SK-N-SH treated with all-trans-retinoic acid at 6 μM for 48 hours (cell line): ENCODE measurements around the gene ID3.
A peak's percentile ranks its signal among the peaks of the same experiment; 100 is the strongest.
"Not testable (repeated sequence)": the region's sequence is repeated elsewhere in the genome, so short reads cannot be mapped to it uniquely, and the experiment has no call there.

ENCODE experiments used
- ATAC-seq: fragments of 200-7000 bp; cut with Tn5 transposase; 3 replicates; pipeline ENCODE4 v1.9.1; 2020; ENCODE audit warnings: mild to moderate bottlenecking, moderate library complexity
- ARNTL ChIP-seq: fragments of 450-650 bp; formaldehyde crosslinking; IDR thresholded peaks from 2 replicates; pipeline ENCODE4 v1.5.0; 2020; ENCODE audit warnings: low read depth, mild to moderate bottlenecking, moderate library complexity, borderline replicate concordance
- BACH2 ChIP-seq: fragments of 250-450 bp; sonication (Bioruptor Pico); IDR thresholded peaks from 2 replicates; pipeline ENCODE4 v1.9.0; 2021; ENCODE audit warnings: mild to moderate bottlenecking, borderline replicate concordance
- CSDC2 ChIP-seq: fragments of 250-450 bp; sonication (Bioruptor Pico); IDR thresholded peaks from 2 replicates; pipeline ENCODE4 v1.5.0; 2020; ENCODE audit warnings: mild to moderate bottlenecking, moderate library complexity
- ESRRG ChIP-seq: fragments of 250-450 bp; sonication (Bioruptor Pico); IDR thresholded peaks from 2 replicates; pipeline ENCODE4 v1.6.1; 2021; ENCODE audit warnings: mild to moderate bottlenecking
- GLIS3 ChIP-seq: fragments of 250-450 bp; sonication (Bioruptor Pico); IDR thresholded peaks from 2 replicates; pipeline ENCODE4 v1.5.0; 2020; ENCODE audit warnings: mild to moderate bottlenecking, moderate library complexity
- ISL1 ChIP-seq: fragments of 250-450 bp; sonication (Bioruptor Pico); IDR thresholded peaks from 2 replicates; pipeline ENCODE4 v2.1.2; 2022; ENCODE audit warnings: mild to moderate bottlenecking, moderate library complexity
- OSR1 ChIP-seq: fragments of 250-450 bp; sonication (Bioruptor Pico); IDR thresholded peaks from 2 replicates; pipeline ENCODE4 v1.8.0; 2022; ENCODE audit warnings: moderate library complexity, mild to moderate bottlenecking, inconsistent platforms
- PATZ1 ChIP-seq: fragments of 250-450 bp; sonication (Bioruptor Pico); IDR thresholded peaks from 2 replicates; pipeline ENCODE4 v1.8.0; 2020; ENCODE audit warnings: mild to moderate bottlenecking, moderate library complexity, borderline replicate concordance
- PPARA ChIP-seq: fragments of 250-450 bp; sonication (Bioruptor Pico); IDR thresholded peaks from 2 replicates; pipeline ENCODE4 v1.5.0; 2020; ENCODE audit warnings: mild to moderate bottlenecking, borderline replicate concordance
- RARB ChIP-seq: fragments of 250-450 bp; sonication (Bioruptor Pico); IDR thresholded peaks from 2 replicates; pipeline ENCODE4 v1.8.0; 2021; ENCODE audit warnings: mild to moderate bottlenecking, moderate library complexity
- SNAI2 ChIP-seq: fragments of 250-450 bp; sonication (Bioruptor Pico); IDR thresholded peaks from 2 replicates; pipeline ENCODE4 v1.5.0; 2020; ENCODE audit warnings: mild to moderate bottlenecking, moderate library complexity
- TCF4 ChIP-seq: fragments of 250-450 bp; sonication (Bioruptor Pico); IDR thresholded peaks from 2 replicates; pipeline ENCODE4 v1.8.0; 2021; ENCODE audit warnings: mild to moderate bottlenecking, moderate library complexity, borderline replicate concordance
- TOX ChIP-seq: fragments of 250-450 bp; sonication (Bioruptor Pico); IDR thresholded peaks from 2 replicates; pipeline ENCODE4 v1.8.0; 2021; ENCODE audit warnings: mild to moderate bottlenecking, moderate library complexity, borderline replicate concordance
- ZC3H10 ChIP-seq: fragments of 250-450 bp; sonication (Bioruptor Pico); IDR thresholded peaks from 2 replicates; pipeline ENCODE4 v1.5.1; 2021; ENCODE audit warnings: mild to moderate bottlenecking, moderate library complexity
- ZFP3 ChIP-seq: fragments of 250-450 bp; sonication (Bioruptor Pico); IDR thresholded peaks from 2 replicates; pipeline ENCODE4 v1.5.0; 2020; ENCODE audit warnings: mild to moderate bottlenecking, moderate library complexity
- ZFP30 ChIP-seq: fragments of 450-650 bp; formaldehyde crosslinking; IDR thresholded peaks from 2 replicates; pipeline ENCODE4 v1.5.0; 2022; ENCODE audit warnings: mild to moderate bottlenecking, moderate library complexity
- ZNF565 ChIP-seq: fragments of 450-650 bp; formaldehyde crosslinking; conservative IDR thresholded peaks from 2 replicates; pipeline ENCODE4 v1.5.0; 2020; ENCODE audit warnings: low read depth, mild to moderate bottlenecking, moderate library complexity
- ZNF8 ChIP-seq: fragments of 450-650 bp; formaldehyde crosslinking; IDR thresholded peaks from 2 replicates; pipeline ENCODE4 v1.5.0; 2020; ENCODE audit warnings: mild to moderate bottlenecking, moderate library complexity
- TF ChIP-seq, protein P1 (sequence below): fragments of 250-450 bp; sonication (Bioruptor Pico); IDR thresholded peaks from 2 replicates; pipeline ENCODE4 v1.5.0; 2020; ENCODE audit warnings: mild to moderate bottlenecking, moderate library complexity
- TF ChIP-seq, protein P2 (sequence below): fragments of 250-450 bp; sonication (Bioruptor Pico); IDR thresholded peaks from 2 replicates; pipeline ENCODE4 v1.8.0; 2021; ENCODE audit warnings: low read depth, mild to moderate bottlenecking, moderate library complexity, borderline replicate concordance
- TF ChIP-seq, protein P3 (sequence below): fragments of 250-450 bp; sonication (Bioruptor Pico); IDR thresholded peaks from 2 replicates; pipeline ENCODE4 v1.5.1; 2020; ENCODE audit warnings: low read depth, mild to moderate bottlenecking, moderate library complexity

ID3 gene

DNA sequence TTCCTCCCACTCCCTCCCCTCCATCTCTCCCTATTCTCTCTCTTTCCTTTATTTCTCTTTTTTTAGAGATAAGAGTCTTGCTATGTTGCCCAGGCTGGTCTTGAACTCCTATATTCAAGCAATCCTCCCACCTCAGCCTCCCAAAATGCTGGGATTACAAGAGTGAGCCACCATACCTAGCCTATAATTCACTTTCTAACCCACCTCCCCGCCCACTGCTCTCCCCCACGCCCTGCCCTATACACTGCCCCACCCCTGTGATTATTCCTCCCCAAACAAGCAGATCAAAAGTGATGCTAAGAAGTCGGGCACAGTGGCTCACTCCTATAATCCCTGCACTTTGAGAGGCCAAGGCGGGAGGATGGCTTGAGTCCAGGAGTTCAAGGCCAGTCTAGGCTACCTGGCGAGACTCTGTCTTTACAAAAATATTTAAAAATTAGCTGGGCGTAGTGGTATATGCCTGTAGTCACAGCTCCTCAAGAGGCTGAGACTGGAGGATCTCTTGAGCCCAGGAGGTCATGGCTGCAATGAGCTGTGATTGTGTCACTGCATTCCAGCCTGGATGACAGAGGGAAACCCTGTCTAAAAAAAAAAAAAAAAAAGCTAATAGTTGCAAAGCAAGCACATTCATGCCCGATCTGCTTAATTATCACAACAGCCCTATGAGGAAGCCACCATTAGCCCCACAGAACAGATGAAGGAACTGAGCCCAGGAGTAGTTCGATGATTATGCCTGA lies 15.4 kb downstream of the ID3 start:
- ATAC-seq: no peak
- no peak for TF ChIP-seq OSR1 (CRISPR knock-in tag)
- TF ChIP-seq, protein P1, sequence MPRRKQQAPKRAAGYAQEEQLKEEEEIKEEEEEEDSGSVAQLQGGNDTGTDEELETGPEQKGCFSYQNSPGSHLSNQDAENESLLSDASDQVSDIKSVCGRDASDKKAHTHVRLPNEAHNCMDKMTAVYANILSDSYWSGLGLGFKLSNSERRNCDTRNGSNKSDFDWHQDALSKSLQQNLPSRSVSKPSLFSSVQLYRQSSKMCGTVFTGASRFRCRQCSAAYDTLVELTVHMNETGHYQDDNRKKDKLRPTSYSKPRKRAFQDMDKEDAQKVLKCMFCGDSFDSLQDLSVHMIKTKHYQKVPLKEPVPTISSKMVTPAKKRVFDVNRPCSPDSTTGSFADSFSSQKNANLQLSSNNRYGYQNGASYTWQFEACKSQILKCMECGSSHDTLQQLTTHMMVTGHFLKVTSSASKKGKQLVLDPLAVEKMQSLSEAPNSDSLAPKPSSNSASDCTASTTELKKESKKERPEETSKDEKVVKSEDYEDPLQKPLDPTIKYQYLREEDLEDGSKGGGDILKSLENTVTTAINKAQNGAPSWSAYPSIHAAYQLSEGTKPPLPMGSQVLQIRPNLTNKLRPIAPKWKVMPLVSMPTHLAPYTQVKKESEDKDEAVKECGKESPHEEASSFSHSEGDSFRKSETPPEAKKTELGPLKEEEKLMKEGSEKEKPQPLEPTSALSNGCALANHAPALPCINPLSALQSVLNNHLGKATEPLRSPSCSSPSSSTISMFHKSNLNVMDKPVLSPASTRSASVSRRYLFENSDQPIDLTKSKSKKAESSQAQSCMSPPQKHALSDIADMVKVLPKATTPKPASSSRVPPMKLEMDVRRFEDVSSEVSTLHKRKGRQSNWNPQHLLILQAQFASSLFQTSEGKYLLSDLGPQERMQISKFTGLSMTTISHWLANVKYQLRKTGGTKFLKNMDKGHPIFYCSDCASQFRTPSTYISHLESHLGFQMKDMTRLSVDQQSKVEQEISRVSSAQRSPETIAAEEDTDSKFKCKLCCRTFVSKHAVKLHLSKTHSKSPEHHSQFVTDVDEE: no peak
- TF ChIP-seq TOX (CRISPR knock-in tag): no peak
- TF ChIP-seq ARNTL (CRISPR knock-in tag): no peak
- TF ChIP-seq BACH2: no peak
- no peak for TF ChIP-seq TCF4 (CRISPR knock-in tag)
- TF ChIP-seq, protein P2, sequence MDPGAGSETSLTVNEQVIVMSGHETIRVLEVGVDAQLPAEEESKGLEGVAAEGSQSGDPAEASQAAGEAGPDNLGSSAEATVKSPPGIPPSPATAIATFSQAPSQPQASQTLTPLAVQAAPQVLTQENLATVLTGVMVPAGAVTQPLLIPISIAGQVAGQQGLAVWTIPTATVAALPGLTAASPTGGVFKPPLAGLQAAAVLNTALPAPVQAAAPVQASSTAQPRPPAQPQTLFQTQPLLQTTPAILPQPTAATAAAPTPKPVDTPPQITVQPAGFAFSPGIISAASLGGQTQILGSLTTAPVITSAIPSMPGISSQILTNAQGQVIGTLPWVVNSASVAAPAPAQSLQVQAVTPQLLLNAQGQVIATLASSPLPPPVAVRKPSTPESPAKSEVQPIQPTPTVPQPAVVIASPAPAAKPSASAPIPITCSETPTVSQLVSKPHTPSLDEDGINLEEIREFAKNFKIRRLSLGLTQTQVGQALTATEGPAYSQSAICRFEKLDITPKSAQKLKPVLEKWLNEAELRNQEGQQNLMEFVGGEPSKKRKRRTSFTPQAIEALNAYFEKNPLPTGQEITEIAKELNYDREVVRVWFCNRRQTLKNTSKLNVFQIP (CRISPR knock-in tag): no peak
- TF ChIP-seq GLIS3 (CRISPR knock-in tag): no peak
- TF ChIP-seq ESRRG: no peak
- TF ChIP-seq ISL1 (CRISPR knock-in tag): no peak
- no peak for TF ChIP-seq PPARA (CRISPR knock-in tag)
- no peak for TF ChIP-seq RARB (CRISPR knock-in tag)
- TF ChIP-seq PATZ1: no peak
- TF ChIP-seq ZNF565: no peak
- TF ChIP-seq, all 23 proteins: peak for 0

DNA sequence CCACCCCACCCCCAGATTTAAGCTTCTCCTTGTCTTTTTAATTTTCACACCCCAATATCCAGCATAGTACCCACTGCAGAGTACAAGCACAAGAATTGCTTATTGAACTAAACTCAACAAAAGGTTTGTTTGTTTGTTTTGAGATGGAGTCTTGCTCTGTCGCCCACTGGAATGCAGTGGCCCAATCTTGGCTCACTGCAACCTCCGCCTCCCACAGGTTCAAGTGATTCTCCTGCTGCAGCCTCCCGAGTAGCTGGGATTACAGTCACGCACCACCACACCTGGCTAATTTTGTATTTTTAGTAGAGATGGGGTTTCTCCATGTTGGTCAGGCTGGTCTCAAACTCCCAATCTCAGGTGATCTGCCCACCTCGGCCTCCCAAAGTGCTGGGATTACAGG lies 16.4 kb downstream of the ID3 start:
- ATAC-seq: not testable (repeated sequence)

DNA sequence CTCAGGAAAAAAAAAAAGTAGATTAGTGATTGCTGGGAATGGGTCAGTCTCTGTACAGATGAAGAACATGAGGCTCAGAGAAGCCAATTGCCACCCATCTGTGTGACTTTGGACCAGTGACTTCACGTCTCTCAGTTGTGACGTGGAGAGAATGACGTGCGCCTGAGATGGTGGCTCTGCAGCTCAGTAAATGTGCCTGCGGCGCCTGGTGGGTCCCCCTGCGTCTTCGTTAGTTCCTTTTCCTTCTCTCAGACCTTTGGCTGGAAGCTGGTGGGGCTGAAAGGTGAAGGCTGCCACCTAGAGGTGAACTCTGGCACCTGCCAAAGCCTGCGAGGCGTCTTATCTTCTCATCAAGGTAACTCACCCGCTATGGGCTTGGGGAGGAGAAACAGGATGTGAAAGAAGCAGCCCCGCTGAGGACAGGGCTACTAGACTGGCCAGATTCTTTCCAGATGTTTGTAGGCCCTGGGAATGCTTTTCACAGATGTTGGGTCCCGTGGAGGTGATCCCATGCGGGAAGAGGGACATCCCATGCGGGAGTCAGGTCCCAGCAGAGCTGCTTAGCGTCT lies 19.5 kb downstream of the ID3 start:
- peak; percentile 91 for ATAC-seq
- TF ChIP-seq TCF4 (CRISPR knock-in tag) (peak; percentile 85), ZC3H10 (CRISPR knock-in tag) (no peak), BACH2 (no peak), CSDC2 (CRISPR knock-in tag) (no peak), OSR1 (CRISPR knock-in tag) (no peak), ZFP30 (CRISPR knock-in tag) (no peak), ZFP3 (CRISPR knock-in tag) (0 out of 2 replicates have a peak, but pooled peaks have one; percentile 11), ESRRG (no peak)
- TF ChIP-seq, protein P3, sequence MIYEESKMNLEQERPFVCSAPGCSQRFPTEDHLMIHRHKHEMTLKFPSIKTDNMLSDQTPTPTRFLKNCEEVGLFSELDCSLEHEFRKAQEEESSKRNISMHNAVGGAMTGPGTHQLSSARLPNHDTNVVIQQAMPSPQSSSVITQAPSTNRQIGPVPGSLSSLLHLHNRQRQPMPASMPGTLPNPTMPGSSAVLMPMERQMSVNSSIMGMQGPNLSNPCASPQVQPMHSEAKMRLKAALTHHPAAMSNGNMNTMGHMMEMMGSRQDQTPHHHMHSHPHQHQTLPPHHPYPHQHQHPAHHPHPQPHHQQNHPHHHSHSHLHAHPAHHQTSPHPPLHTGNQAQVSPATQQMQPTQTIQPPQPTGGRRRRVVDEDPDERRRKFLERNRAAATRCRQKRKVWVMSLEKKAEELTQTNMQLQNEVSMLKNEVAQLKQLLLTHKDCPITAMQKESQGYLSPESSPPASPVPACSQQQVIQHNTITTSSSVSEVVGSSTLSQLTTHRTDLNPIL: no peak

- ATAC-seq: peak; percentile 40
- TF ChIP-seq ZNF565 (no peak), ZC3H10 (CRISPR knock-in tag) (no peak), RARB (CRISPR knock-in tag) (no peak), PATZ1 (no peak), TCF4 (CRISPR knock-in tag) (peak; percentile 91), BACH2 (peak; percentile 97; the same call in 1 of the 2 replicates), ZNF8 (CRISPR knock-in tag) (no peak), SNAI2 (CRISPR knock-in tag) (no peak), CSDC2 (CRISPR knock-in tag) (no peak)
- TF ChIP-seq, all 23 proteins: peak for 2
Observed at GRCh38 chr1:23537296-23537973, 21.9 kb downstream of the ID3 start.
